K562 (cell line): ENCODE results near the gene CUL9. TPM values are rescaled to one million over a fixed set of nuclear protein-coding genes. Genes with fewer than 3 reads are reported as not detected.

Experiments used
- ATAC-seq: fragments of 200-7000 bp; cut with Tn5 transposase; 3 replicates; pipeline ENCODE4 v1.9.1; 2020; ENCODE audit warnings: moderate library complexity
- BruUV-seq: library from RNA; stranded (reverse); fragments of 400-500 nt; replicated peaks from 2 replicates; lab custom pipeline; 2021; lab: Mats Ljungman, UMichigan
- CTCF ChIA-PET: fragments of 300-600 bp; formaldehyde crosslinking; extraction: SDS; loops from one replicate; lab custom pipeline; 2021; ENCODE audit warnings: low intra/inter-chr PET ratio; lab: Yijun Ruan, JAX
- POLR2A ChIA-PET: fragments of 300-600, 350-650 bp; sonication (Branson Sonifier 250); formaldehyde crosslinking; extraction: SDS; loops from one replicate; lab custom pipeline; 2021; ENCODE audit warnings: antibody characterized with exemption, inconsistent platforms; lab: Yijun Ruan, JAX
- DNase-seq, 4 experiments: peaks; one replicate each; pipeline versions ENCODE4 v3.0.0 to v3.0.0-alpha.2; 2011 to 2018; ENCODE audit warnings: low spot score in 3 of 4, mixed read lengths in 3 of 4; ENCODE audit errors: extremely low read depth in 1 of 4
- FAIRE-seq: peaks from 2 replicates; lab custom pipeline; 2011; peaks lifted over from hg19 to GRCh38; lab: Jason Lieb, UNC
- H2AFZ ChIP-seq: 2 replicates; pipeline ENCODE4 v1.6.0; 2011; ENCODE audit warnings: low read depth, low read length, control low read depth, inconsistent platforms
- H3K27ac ChIP-seq: fragments of 200-600 bp; 3 replicates; pipeline ENCODE4 v1.8.0; 2011; ENCODE audit warnings: low read depth, mild to moderate bottlenecking, control low read depth, inconsistent platforms, low read length, moderate library complexity, mixed read lengths; ENCODE audit errors: extremely low read depth
- H3K27me3 ChIP-seq, 2 experiments: fragments of 300-600 bp in 1 of 2; 2 replicates in 1 of 2; 3 replicates in 1 of 2; pipeline versions ENCODE4 v1.6.0 to v1.8.0; 2011; ENCODE audit warnings: inconsistent platforms in 2 of 2, low read length in 2 of 2, mild to moderate bottlenecking in 1 of 2, mixed read lengths in 1 of 2, moderate library complexity in 1 of 2; ENCODE audit not compliant: control insufficient read depth in 2 of 2, insufficient read depth in 2 of 2
- H3K36me3 ChIP-seq: fragments of 300-600 bp; 3 replicates; pipeline ENCODE4 v1.8.0; 2011; ENCODE audit warnings: mild to moderate bottlenecking, low read length, inconsistent platforms; ENCODE audit not compliant: control insufficient read depth, insufficient read depth
- H3K4me1 ChIP-seq, 2 experiments: fragments of 200-600 bp in 1 of 2; replicated peaks in 1 of 2; 2 replicates in 1 of 2; 3 replicates in 1 of 2; pipeline versions ENCODE4 v1.5.1 to v1.8.0; 2011; ENCODE audit warnings: inconsistent platforms in 2 of 2, low read length in 2 of 2, mild to moderate bottlenecking in 1 of 2, mixed read lengths in 1 of 2, moderate library complexity in 1 of 2; ENCODE audit not compliant: control insufficient read depth in 2 of 2, insufficient read depth in 2 of 2
- H3K4me2 ChIP-seq: 2 replicates; pipeline ENCODE4 v1.6.1; 2011; ENCODE audit warnings: low read length, control low read depth, inconsistent platforms, mixed read lengths; ENCODE audit not compliant: insufficient read depth
- H3K4me3 ChIP-seq: fragments of 200-600 bp; sonication (generic), shearing (Covaris generic); 2 replicates; pipeline ENCODE4 v1.5.1; 2016; ENCODE audit warnings: control low read depth, inconsistent platforms
- H3K79me2 ChIP-seq: fragments of 200-600 bp; 3 replicates; pipeline ENCODE4 v1.8.0; 2011; ENCODE audit warnings: low read length, inconsistent platforms; ENCODE audit not compliant: control insufficient read depth, insufficient read depth
- H3K9ac ChIP-seq, 2 experiments: 2 replicates each; pipeline versions ENCODE4 v1.6.0 to v1.6.1; 2011; ENCODE audit warnings: low read depth in 2 of 2, low read length in 2 of 2, control low read depth in 1 of 2, inconsistent platforms in 1 of 2, mild to moderate bottlenecking in 1 of 2, mixed read lengths in 1 of 2; ENCODE audit not compliant: insufficient read depth in 1 of 2
- H3K9me1 ChIP-seq: one replicate; pipeline ENCODE4 v1.6.0; 2011; ENCODE audit warnings: inconsistent platforms, mild to moderate bottlenecking, low read length, moderate library complexity; ENCODE audit not compliant: control insufficient read depth, insufficient read depth
- H3K9me3 ChIP-seq: replicated peaks from 2 replicates; pipeline ENCODE4 v1.5.1; 2011; ENCODE audit warnings: low read depth, low read length, inconsistent platforms; ENCODE audit not compliant: control insufficient read depth, insufficient read depth
- H4K20me1 ChIP-seq: replicated peaks from 2 replicates; pipeline ENCODE4 v1.6.1; 2011; ENCODE audit warnings: low read length, inconsistent platforms, mixed read lengths; ENCODE audit not compliant: control insufficient read depth, insufficient read depth
- BRF1 ChIP-seq: IDR thresholded peaks from 3 replicates; pipeline ENCODE4 v1.6.1; 2011; ENCODE audit warnings: borderline replicate concordance, mild to moderate bottlenecking; ENCODE audit not compliant: insufficient read length; ENCODE audit errors: extremely low read depth
- TEAD4 ChIP-seq, 2 experiments: sonication (generic) in 1 of 2; formaldehyde crosslinking in 1 of 2; IDR thresholded peaks; 2 replicates each; pipeline versions ENCODE4 v1.6.1 to v1.8.0; 2012 to 2022; ENCODE audit warnings: borderline replicate concordance in 1 of 2, inconsistent platforms in 1 of 2, low read length in 1 of 2, mild to moderate bottlenecking in 1 of 2, missing genetic modification reagents in 1 of 2
- ZNF24 ChIP-seq: fragments of 450-650 bp; IDR thresholded peaks from 2 replicates; pipeline ENCODE4 v1.6.1; 2016
- WGBS: fragments of 100-300 bp; shearing (Covaris generic); methylation state at CpG from one replicate; pipeline ENCODE4 v1.1.6; 2016; ENCODE audit warnings: low coverage, mixed read lengths; ENCODE audit not compliant: insufficient coverage; ENCODE audit errors: missing lambda C conversion rate; 5-methylcytosine and 5-hydroxymethylcytosine counted together
- in situ Hi-C: fragments of 300-500 bp; cut with MboI; formaldehyde crosslinking; loops from 4 replicates; pipeline ENCODE4 v1.15.0; 2018; ENCODE audit warnings: inconsistent platforms, mixed read lengths
- intact Hi-C: fragments of 100-400 bp; cut with micrococcal nuclease; formaldehyde crosslinking; loops from 2 replicates; pipeline ENCODE4 v1.14.2; 2022
- polyA plus RNA-seq, 8 experiments: library from polyadenylated mRNA; depleted of rRNA in 4 of 8; stranded (reverse) in 5 of 8; unstranded in 3 of 8; fragments of >200 nt; fragmentation: Nextera tagmentation in 2 of 8; fragmentation: Illumina TruSeq in 1 of 8; extraction: Ambion mirVana in 2 of 8; extraction: Trizol in 1 of 8; gene quantifications; 2 replicates each; pipeline versions ENCODE4 v1.2.1 to v1.2.3, GENCODE V29; 2011 to 2014; ENCODE audit warnings: inconsistent platforms in 1 of 8, missing spikeins in 1 of 8
- total RNA-seq, 7 experiments: library from RNA; depleted of rRNA in 6 of 7; stranded (reverse); fragments of >200 nt in 6 of 7; fragmentation: Illumina TruSeq in 2 of 7; extraction: Trizol in 2 of 7; gene quantifications; 2 replicates each; pipeline versions ENCODE4 v1.2.1 to v1.2.3, GENCODE V29; 2011 to 2021; ENCODE audit warnings: low replicate concordance in 1 of 7
- TF ChIP-seq, protein P1 (sequence below): sonication (generic); formaldehyde crosslinking; IDR thresholded peaks from 2 replicates; pipeline ENCODE4 v1.9.0; 2022; ENCODE audit warnings: mild to moderate bottlenecking, missing genetic modification reagents

The CUL9 gene
- total and polyA plus RNA-seq, 9 of the 15 experiments (the other 6 are each of a cell fraction or from before 2014, with no cell fraction given): 0.50 to 20.7 (median 6.6) TPM

DNA sequence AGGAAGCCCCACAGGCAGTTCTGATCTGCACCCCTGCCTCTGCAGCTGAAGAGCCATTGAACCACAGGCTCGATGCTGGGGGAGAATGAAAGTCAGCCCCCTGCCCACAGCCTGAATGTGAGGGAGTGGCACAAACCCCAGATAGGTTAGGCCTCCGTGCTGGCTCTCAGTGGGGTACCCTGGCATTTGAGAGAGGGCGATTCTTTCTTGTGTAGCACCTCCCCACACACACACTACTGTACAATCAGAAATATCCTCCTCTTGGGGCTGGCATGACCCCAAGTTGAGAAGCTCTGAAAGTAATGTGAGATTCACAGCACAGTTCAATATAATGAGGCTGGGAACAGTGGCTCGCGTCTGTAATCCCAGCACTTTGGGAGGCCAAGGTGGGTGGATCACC, 79.2 kb downstream of the CUL9 start:
- no peaks in the 10 kb centered on the region for H3K79me2 ChIP-seq
- no peak overlapping the region for H3K4me3 ChIP-seq
- H3K36me3 ChIP-seq: no peaks in the 10 kb centered on the region
- CTCF ChIA-PET: no interaction called here
- 19% methylated on average over 5 of the region's 5 CpGs for WGBS
- H2AFZ ChIP-seq: no peak overlapping the region
- no peaks in the 10 kb centered on the region for H3K9me3 ChIP-seq
- H3K4me2 ChIP-seq: no peak overlapping the region
- no peak for DNase-seq
- TF ChIP-seq TEAD4 (IDR thresholded peaks at IDR 0.05; ENCODE audit: low read length): no peak
- TF ChIP-seq TEAD4 (CRISPR knock-in tag; IDR thresholded peaks at IDR 0.05; ENCODE audit: borderline replicate concordance): no peak
- no peak for ATAC-seq
- FAIRE-seq: no peak
- POLR2A ChIA-PET: no interaction called here
- H4K20me1 ChIP-seq: peaks cover 4% of the 10 kb centered on the region; the same call in 1 of the 2 replicates
- H3K9me1 ChIP-seq: no peaks in the 10 kb centered on the region
- no peak overlapping the region for H3K27ac ChIP-seq
- BruUV-seq: no TSS peak
- H3K9ac ChIP-seq: no peak overlapping the region
- peaks cover 0 to 22% of the 10 kb centered on the region in 2 experiments; a peak in 2 of 5 replicates for H3K4me1 ChIP-seq
- in situ Hi-C loops (loop anchor here (5.0 kb wide), 1 partner anchor 231 kb away; no protein-coding TSS in a partner anchor), intact Hi-C loops (loop anchor here (5.0 to 10.0 kb wide), 3 partner anchors 136 to 814 kb away; no protein-coding TSS in a partner anchor)
- H3K27me3 ChIP-seq: peaks cover 17 to 36% of the 10 kb centered on the region in 2 experiments

DNA sequence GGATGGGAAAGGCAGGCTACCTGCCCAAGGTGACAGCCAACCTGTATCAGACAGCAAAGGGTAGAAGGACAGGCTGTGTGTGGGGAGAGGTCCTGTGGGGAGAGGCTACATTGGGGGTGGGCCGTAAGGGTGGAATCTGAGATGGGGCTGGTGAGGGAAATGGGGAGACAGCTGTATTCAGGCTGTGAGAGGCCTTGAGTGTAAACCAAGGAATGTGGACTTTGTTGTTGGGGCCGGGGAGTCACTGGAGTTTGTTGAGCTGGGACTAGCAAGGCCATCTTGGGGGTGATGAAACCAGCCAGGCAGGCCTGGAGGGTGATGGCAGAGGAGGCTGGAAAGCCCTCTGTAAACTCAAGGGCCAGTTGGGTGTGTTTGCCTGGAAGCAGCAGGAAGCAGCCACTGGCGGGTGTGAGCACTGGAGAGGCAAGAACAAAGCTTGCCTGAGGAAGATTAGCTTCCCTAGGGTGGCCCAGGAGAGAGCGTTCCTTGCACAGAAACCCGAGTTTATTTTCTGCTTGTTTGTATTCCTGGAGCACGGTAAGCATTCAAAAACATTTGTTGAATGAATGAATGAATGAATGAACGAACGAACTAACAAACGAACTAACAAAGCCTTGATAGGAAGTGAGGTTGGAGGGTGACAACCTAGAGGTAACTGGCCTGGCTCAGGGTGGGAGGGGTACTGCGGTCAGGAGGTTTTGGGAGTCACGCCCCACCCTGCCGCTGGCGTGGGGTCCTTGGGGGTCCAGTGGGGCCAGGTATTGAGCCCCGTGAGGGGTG, 80.2 kb downstream of the CUL9 start:
- Histone ChIP-seq H2AFZ (no peak overlapping the region), H3K9me3 (no peaks in the 10 kb centered on the region), H4K20me1 (peaks cover 4% of the 10 kb centered on the region; the same call in 1 of the 2 replicates), H3K4me2 (no peak overlapping the region), H3K9me1 (no peaks in the 10 kb centered on the region), H3K79me2 (no peaks in the 10 kb centered on the region), H3K9ac (peak overlapping the region in 1 of 2 experiments; percentile 56; a peak in 1 of 4 replicates), H3K36me3 (no peaks in the 10 kb centered on the region), H3K27ac (no peak overlapping the region), H3K4me3 (no peak overlapping the region), H3K27me3 (peaks cover 11 to 28% of the 10 kb centered on the region in 2 experiments), H3K4me1 (peaks cover 3 to 27% of the 10 kb centered on the region in 2 experiments; a peak in 4 of 5 replicates)
- intact Hi-C loops: loop anchor here (5.0 to 10.0 kb wide), 3 partner anchors 135 to 813 kb away; no protein-coding TSS in a partner anchor
- in situ Hi-C loops: loop anchor here (5.0 kb wide), 1 partner anchor 230 kb away; no protein-coding TSS in a partner anchor
- ChIA-PET CTCF (interaction anchor here (0.7 to 1.7 kb wide), 2 partner anchors 88 to 244 kb away, joined by 3 to 4 read pairs; no protein-coding TSS in a partner anchor), POLR2A (interaction anchor here (0.6 to 1.6 kb wide), 4 partner anchors 10 to 278 kb away, joined by 3 to 4 read pairs (median 4); partner anchors contain the start of genes DLK2 and PPP2R5D)
- DNase-seq (no peak), FAIRE-seq (no peak), ATAC-seq (no peak)
- WGBS: 40% methylated on average over 14 of the region's 14 CpGs
- no TSS peak for BruUV-seq
- TF ChIP-seq, protein P1, sequence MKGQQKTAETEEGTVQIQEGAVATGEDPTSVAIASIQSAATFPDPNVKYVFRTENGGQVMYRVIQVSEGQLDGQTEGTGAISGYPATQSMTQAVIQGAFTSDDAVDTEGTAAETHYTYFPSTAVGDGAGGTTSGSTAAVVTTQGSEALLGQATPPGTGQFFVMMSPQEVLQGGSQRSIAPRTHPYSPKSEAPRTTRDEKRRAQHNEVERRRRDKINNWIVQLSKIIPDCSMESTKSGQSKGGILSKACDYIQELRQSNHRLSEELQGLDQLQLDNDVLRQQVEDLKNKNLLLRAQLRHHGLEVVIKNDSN (CRISPR knock-in tag): 0 out of 2 replicates have a peak, but pooled peaks have one; percentile 12
- TF ChIP-seq BRF1: no peak
- TF ChIP-seq ZNF24: peak; percentile 92
